ENCODE measurements around the gene SLC45A1. TPM values are rescaled to one million over a fixed set of nuclear protein-coding genes. Genes with fewer than 3 reads are reported as not detected.

Gene SLC45A1
- total and polyA plus RNA-seq, 9 of the 15 experiments (the other 6 are each of a cell fraction or from before 2014, with no cell fraction given), result not detected

- TF ChIP-seq PREB (CRISPR knock-in tag; IDR thresholded peaks at IDR 0.05), result no peak
- no peak for TF ChIP-seq ZNF232 (CRISPR knock-in tag; IDR thresholded peaks at IDR 0.05)
- TF ChIP-seq BRD4 (IDR thresholded peaks at IDR 0.05), result no peak
- TF ChIP-seq CHD7 (IDR thresholded peaks at IDR 0.05; ENCODE audit: low read depth, low read length), result no peak
- TF ChIP-seq CREM (IDR thresholded peaks at IDR 0.05; ENCODE audit: low read depth), result peak; percentile 39
- TF ChIP-seq MCM2 (IDR thresholded peaks at IDR 0.05; ENCODE audit: low read depth), result no peak
- no peak for TF ChIP-seq NFE2 (IDR thresholded peaks at IDR 0.05; ENCODE audit: low read depth)
- peak; percentile 96 for TF ChIP-seq TCF3 (CRISPR knock-in tag; IDR thresholded peaks at IDR 0.05)
- TF ChIP-seq SIX5 (IDR thresholded peaks at IDR 0.05; ENCODE audit: borderline replicate concordance in 1 of 2, insufficient read depth in 1 of 2, low read depth in 1 of 2, low read length in 2 of 2), result no peak
- TF ChIP-seq, protein P1, sequence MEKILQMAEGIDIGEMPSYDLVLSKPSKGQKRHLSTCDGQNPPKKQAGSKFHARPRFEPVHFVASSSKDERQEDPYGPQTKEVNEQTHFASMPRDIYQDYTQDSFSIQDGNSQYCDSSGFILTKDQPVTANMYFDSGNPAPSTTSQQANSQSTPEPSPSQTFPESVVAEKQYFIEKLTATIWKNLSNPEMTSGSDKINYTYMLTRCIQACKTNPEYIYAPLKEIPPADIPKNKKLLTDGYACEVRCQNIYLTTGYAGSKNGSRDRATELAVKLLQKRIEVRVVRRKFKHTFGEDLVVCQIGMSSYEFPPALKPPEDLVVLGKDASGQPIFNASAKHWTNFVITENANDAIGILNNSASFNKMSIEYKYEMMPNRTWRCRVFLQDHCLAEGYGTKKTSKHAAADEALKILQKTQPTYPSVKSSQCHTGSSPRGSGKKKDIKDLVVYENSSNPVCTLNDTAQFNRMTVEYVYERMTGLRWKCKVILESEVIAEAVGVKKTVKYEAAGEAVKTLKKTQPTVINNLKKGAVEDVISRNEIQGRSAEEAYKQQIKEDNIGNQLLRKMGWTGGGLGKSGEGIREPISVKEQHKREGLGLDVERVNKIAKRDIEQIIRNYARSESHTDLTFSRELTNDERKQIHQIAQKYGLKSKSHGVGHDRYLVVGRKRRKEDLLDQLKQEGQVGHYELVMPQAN (IDR thresholded peaks at IDR 0.05; ENCODE audit: borderline replicate concordance), result no peak
- TF ChIP-seq C11orf30 (IDR thresholded peaks at IDR 0.05; ENCODE audit: low read depth), result 0 out of 2 replicates have a peak, but pooled peaks have one; percentile 17
- peak; percentile 48 for TF ChIP-seq CXXC5 (CRISPR knock-in tag; IDR thresholded peaks at IDR 0.05)
These were observed 71.0 kb downstream of the SLC45A1 start (continued) for GRCh38 chr1:8388732-8389562.

Data from K562 (cell line).